HG03280 (cell line): ENCODE results near the gene TCL1A.
"Not testable (repeated sequence)": the region's sequence is repeated elsewhere in the genome, so short reads cannot be mapped to it uniquely, and the experiment has no call there.

Experiments used
- ATAC-seq: cut with Tn5 transposase; IDR thresholded peaks from one replicate; pipeline ENCODE4 v1.9.1; 2021; ENCODE audit warnings: mild to moderate bottlenecking, moderate library complexity; ENCODE audit not compliant: unreplicated experiment

The TCL1A gene, protein sequence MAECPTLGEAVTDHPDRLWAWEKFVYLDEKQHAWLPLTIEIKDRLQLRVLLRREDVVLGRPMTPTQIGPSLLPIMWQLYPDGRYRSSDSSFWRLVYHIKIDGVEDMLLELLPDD

GRCh38 chr14:95713596-95714371 is at the start of gene TCL1A:
TSS of gene TCL1A (minus strand) at chr14:95714125. CDS start at chr14:95714066, 59 bp downstream.
- ATAC-seq = peak; percentile 77

DNA sequence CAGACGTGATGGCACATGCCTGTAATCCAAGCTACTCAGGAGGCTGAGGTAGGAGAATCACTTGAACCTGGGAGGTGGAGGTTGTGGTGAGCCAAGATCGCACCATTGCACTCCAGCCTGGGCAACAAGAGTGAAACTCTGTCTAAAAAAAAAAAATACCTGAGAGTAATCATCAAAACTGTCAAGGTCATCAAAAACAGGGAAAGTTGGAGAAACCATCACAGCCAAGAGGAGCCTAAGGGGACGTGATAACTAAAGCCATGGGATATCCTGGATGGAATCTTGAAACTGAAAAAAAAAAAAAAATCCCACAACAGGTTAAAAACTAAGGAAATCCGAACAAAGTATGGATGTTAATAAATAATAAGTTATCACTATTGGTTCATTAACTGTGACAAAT is 49.1 kb upstream of the TCL1A start:
- not testable (repeated sequence) for ATAC-seq

DNA sequence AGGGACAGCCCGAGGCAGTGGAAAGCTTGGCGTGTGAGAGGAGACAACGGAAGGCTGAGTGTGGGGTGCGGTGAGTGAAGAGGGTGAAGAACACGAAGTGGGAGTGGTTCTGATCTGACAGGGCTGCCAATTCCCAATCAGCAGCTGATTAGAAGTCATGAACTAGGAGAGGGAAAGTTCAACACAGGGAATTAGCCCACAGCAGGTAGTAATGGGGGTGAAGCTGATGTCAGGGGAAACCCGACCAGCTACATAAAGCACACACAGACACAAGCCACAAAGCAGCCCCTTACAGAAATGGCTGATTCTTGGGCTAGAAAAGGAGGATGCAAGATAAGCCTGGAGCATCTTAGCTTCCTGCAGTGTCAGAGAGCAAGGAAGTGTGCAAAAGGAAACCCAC is 47.5 kb upstream of the TCL1A start:
- ATAC-seq = no peak

- ATAC-seq = no peak
These were observed 46.7 kb upstream of the TCL1A start for GRCh38 chr14:95760596-95760995.

GRCh38 chr14:95759941-95760340 is 46.0 kb upstream of the TCL1A start:
- no peak for ATAC-seq

DNA sequence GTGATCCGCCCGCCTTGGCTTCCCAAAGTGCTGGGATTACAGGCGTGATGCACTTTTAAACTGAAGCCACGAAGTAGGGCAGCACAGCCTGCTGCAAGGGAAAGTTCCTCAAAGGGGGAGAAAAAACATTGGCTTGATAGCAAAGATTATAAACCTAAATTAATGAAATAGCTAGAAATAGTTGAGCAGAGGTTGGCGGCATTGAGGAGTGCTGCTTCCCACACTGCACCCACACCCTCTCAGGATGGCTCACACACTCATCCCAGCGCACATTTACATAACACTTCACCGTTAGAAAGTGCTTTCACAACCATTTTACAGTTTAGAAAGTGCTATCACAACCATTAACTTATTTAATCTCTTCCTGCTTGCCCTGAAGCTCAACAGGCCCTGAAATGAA is 44.4 kb upstream of the TCL1A start:
- no peak for ATAC-seq

DNA sequence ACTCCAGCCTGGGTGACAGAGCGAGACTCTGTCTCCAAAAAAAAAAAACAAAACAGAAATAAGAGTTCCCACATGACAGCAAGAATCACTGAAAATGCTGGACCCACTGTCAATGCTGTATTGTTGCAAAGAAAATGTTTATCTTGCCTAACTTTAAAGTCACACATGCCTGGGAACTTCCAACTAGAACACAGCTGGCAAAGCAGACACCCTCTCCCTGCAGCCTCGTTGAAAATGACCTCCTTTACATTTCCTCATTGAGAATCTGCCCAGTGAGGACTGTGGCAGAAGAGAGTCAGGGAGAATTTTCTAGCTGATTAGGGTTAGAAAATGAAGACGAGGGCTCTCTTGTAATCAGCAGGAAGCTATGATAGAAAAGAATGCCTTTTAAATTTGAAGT is 42.8 kb upstream of the TCL1A start:
- ATAC-seq = no peak

DNA sequence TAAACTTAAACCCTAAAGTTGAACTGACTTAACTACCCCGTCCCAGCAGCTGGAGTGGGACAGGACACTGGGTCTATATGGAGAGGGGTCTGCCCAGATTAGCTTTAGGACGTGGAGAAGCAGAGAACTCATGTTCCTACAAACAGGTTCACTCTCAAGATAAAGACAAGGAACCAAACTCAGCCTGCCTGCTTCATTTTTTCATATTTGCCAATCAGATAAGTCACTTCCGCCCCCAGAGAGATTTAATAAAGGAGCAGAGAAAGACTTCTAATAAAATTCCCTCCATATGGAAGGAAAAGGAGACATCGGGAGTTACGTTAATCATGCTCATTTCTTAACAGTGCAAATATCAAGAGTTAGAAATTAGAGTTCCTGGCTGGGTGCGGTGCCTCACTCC is 42.2 kb upstream of the TCL1A start:
- ATAC-seq = no peak

DNA sequence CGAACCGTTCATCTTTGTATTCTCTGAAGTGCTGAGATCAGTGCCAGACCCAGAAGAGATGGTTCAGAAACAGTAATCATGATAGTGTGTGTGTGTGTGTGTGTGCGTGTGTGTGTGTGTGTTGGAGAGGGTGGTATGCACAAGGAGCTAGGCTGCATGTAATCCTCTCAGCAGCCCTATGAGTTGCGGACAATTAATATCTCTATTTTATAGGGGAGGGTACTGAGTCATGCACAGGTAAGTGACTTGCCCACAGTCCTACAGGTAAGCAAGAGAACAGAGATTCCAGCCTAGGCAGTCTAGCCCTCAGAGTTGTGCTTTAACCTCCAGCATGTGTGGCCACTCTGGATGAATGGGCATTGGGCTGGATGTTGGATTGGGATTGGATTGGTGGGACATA is 27.9 kb upstream of the TCL1A start:
- ATAC-seq = no peak

GRCh38 chr14:95741038-95741490 is 27.1 kb upstream of the TCL1A start:
- no peak for ATAC-seq

DNA sequence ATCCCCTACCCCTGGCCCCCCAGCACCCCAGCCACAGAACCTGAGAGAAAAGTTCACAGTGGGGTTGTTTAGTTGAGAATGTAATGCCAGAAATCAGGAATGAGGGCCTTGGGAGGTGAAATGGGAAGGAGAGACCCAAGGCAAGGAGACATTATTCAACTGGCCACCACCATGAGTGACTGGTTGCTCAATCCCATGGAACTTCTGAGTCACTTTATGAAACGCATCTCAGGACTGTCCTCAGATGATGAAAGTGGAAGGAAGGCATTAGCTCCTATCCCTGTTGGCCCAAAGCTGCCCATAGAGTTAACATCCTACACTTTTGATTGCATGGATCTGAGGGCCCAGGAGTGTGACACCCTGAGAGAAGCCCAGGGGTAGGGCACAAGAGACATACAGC is 25.4 kb upstream of the TCL1A start:
- no peak for ATAC-seq

DNA sequence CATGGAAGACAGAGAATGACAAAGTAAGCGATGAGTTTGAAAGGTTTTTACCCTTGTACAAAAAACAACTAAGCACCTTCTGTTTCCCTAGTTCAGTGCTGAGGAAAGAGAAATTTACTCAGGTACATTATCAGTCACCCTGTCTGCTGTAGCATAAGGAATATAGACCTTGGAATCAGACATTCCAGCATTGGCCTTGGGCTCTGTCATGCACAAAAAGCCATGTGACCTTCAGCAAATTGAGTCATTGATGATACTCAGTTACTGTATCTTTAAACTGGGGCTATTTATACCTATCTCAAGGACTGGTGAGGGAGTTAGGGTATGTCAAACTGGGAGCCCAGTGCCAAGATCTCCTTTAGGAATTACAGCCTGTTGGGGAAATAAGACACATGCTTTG is 19.3 kb upstream of the TCL1A start:
- ATAC-seq = no peak

GRCh38 chr14:95730126-95730525 is 16.2 kb upstream of the TCL1A start:
- ATAC-seq = no peak

- ATAC-seq = not testable (repeated sequence)
These were observed 15.6 kb upstream of the TCL1A start for GRCh38 chr14:95729402-95730028.

- ATAC-seq = no peak
These were observed 13.3 kb upstream of the TCL1A start for GRCh38 chr14:95727056-95727700.

DNA sequence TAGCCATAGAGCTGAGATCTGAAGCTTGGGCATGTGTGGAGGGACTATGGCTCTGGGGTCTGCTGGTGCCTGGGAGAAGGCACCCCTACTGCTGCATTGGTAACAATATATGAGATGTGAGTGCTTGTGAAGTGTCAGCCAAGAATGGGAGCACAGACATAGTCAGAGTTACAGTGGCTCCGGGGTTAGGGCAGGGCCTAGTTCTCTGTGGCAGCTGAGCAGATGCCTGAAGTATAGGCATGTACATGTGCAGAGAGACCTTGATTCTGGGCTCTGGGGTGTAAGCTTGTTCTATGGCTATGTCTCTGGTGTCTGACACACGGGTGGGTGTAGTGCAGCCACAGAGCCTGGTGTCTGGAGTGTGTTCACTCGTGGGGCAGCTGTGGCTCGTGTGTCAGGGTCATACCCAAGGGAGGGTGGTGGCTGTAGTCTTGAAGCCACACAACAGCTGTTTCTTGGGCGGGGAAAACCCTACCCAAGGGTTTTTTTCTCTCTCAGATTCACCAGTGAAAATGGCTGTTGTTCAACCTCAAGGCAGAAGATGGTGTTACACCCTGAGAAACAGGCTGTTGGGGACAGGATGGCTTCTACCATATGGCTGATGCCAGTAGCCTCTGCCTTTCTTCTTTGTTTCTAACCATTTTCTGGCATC is 11.9 kb upstream of the TCL1A start:
- ATAC-seq = peak; percentile 88

DNA sequence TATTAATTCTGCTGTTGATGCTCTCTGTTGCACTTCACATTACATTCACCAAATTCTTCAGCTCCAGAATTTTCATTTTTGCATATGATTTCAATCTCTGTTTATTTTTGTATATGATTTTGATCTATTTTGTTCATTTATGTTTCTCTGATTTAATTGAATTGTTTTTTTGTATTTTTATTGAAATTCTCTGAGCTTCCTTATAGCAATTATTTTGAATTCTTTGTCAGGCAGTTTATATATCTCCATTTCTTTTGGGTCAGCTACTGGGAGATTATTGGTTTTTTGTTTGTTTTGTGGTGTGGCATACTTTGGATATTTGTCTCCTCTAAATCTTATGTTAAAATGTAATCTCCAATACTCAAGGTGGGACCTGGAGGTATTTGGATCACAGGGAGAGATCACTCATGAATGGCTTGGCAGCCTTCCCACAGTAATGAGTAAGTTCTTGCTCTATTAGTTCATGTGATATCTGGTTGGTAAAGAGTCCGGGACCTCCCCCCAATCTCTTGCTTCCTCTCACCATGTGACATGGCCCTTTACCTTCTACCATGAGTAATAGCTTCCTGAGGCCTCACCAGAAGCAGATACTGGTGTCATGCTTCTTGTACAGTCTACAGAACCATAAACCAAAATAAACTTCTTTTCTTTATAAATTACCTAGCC is 8.7 kb upstream of the TCL1A start:
- no peak for ATAC-seq

DNA sequence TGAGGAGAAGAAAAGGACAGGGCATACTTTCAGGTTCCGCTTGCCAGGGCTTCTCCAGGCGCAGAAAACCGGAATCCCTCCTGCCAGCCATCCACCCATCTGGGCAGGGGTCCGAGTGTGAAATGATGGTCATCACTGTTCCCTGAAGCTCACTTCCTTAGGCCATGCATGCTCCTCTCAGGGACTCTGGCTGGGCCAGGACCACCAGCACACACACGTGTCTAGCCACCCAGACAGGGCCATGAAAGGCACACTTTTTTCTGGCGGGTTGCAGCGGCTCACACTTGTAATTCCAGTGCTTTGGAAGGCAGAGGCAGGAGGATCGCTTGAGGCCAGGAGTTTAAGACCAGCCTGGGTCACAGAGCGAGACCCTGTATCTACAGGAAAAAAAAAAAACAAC is 1.5 kb downstream of the TCL1A start:
- ATAC-seq = no peak

DNA sequence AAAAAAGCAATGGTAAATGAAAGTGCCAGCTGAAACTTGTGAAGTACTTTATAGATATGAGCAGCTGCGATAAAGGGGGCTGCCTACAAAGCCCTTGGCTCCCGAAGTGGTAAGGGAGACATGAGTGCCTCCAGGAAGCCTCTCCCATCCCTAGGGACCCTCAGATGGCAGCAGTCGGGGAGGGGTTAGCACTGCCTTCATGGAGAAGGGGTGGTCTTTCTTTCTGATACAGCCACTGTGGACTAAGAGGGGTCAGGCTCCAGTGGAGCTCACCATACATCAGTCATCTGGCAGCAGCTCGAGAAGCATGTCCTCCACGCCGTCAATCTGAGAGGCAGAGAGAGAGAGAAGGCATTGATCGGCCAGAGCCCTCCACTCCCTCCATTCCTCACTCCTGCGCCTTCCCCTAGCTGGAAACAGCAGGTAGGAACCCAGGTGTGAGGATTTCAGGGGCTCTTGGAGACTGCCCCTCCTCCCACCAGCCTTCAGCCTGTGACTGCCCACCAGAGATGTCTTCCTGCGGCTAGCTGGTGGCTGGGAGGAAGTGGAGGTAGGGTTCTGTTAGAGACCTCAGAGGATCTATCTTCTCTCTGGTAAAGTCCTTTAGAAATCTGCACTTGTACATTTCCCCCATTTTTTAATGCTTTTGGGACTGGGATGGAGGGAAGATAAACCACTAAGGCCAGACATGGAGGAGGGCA is 2.3 kb downstream of the TCL1A start:
- no peak for ATAC-seq

DNA sequence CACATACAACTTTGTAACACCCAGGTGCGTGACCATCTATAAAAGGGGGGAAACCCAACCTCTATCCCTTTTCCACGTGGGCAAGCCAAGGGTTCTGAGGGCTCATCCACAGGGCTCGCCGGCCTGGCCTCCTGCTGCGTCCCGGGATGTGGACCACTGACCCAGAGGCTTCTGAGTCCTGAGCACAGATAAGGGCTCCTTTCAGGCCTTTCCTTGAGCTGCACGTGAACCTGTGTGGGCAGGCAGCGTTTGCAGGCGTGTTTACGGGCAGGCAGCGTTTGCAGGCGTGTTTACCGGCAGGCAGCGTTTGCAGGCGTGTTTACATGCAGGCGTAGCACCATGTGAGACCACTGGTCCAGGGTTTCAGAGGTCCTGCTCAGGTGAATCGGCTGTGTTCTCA is 3.8 kb downstream of the TCL1A start:
- ATAC-seq = no peak
